Fibroblast of lung (primary cell): Measurements from ENCODE around the gene HPN. TPM values are rescaled to one million over a fixed set of nuclear protein-coding genes. Genes with fewer than 3 reads are reported as not detected.
"Not testable (repeated sequence)": the region's sequence is repeated elsewhere in the genome, so short reads cannot be mapped to it uniquely, and the experiment has no call there.

Experiments
- DNase-seq, 2 donors: peaks; one replicate each; pipeline versions ENCODE4 v3.0.0 to v3.0.0-alpha.2; 2010; ENCODE audit warnings: low read depth in 2 of 2
- H2AFZ ChIP-seq: 2 replicates; pipeline ENCODE4 v1.5.1; 2012; ENCODE audit warnings: low read length, control low read depth, inconsistent platforms
- H3K27ac ChIP-seq: 2 replicates; pipeline ENCODE4 v1.5.1; 2011; ENCODE audit warnings: low read length, control low read depth; ENCODE audit not compliant: insufficient read depth
- H3K27me3 ChIP-seq: 2 replicates; pipeline ENCODE4 v1.5.1; 2011; ENCODE audit warnings: mild to moderate bottlenecking, low read length; ENCODE audit not compliant: control insufficient read depth, insufficient read depth
- H3K36me3 ChIP-seq: 2 replicates; pipeline ENCODE4 v1.5.1; 2011; ENCODE audit warnings: low read length; ENCODE audit not compliant: control insufficient read depth, insufficient read depth
- H3K4me1 ChIP-seq: 2 replicates; pipeline ENCODE4 v1.5.1; 2011; ENCODE audit warnings: low read length; ENCODE audit not compliant: control insufficient read depth, insufficient read depth; ENCODE audit errors: extremely low read depth
- H3K4me2 ChIP-seq: 2 replicates; pipeline ENCODE4 v1.5.1; 2011; ENCODE audit warnings: low read length, control low read depth; ENCODE audit not compliant: insufficient read depth; ENCODE audit errors: extremely low read depth
- H3K4me3 ChIP-seq, 4 experiments: fragments of 200-600 bp in 1 of 4; sonication (generic) in 1 of 4; replicated peaks in 1 of 4; 2 replicates each; pipeline ENCODE4 v1.5.1; 2011 to 2016; ENCODE audit warnings: low read length in 4 of 4, low read depth in 3 of 4, mild to moderate bottlenecking in 3 of 4, control low read depth in 2 of 4, inconsistent platforms in 1 of 4, mixed read lengths in 1 of 4; ENCODE audit not compliant: insufficient read depth in 1 of 4; ENCODE audit errors: control extremely low read depth in 1 of 4
- H3K79me2 ChIP-seq: 2 replicates; pipeline ENCODE4 v1.5.1; 2012; ENCODE audit warnings: mild to moderate bottlenecking, low read length, inconsistent platforms; ENCODE audit not compliant: control insufficient read depth, insufficient read depth
- H3K9ac ChIP-seq: 2 replicates; pipeline ENCODE4 v1.5.1; 2011; ENCODE audit warnings: mild to moderate bottlenecking, low read length, control low read depth; ENCODE audit not compliant: insufficient read depth
- H3K9me3 ChIP-seq: 2 replicates; pipeline ENCODE4 v1.5.1; 2012; ENCODE audit warnings: low read depth, low read length; ENCODE audit not compliant: control insufficient read depth, insufficient read depth
- H4K20me1 ChIP-seq: 2 replicates; pipeline ENCODE4 v1.5.1; 2011; ENCODE audit warnings: low read length; ENCODE audit not compliant: control insufficient read depth, insufficient read depth; ENCODE audit errors: extremely low read depth
- EZH2 ChIP-seq: IDR thresholded peaks from 2 replicates; pipeline ENCODE4 v1.5.1; 2012; ENCODE audit warnings: low read length, control low read depth, mild to moderate bottlenecking; ENCODE audit errors: missing control alignments
- polyA plus RNA-seq, 2 donors: library from polyadenylated mRNA; depleted of rRNA in 1 of 2; stranded (reverse) in 1 of 2; unstranded in 1 of 2; fragments of >200 nt; gene quantifications; 2 replicates each; pipeline ENCODE4 v1.2.1, GENCODE V29; 2011 to 2012; ENCODE audit warnings: missing spikeins in 1 of 2
- total RNA-seq: library from RNA; depleted of rRNA; stranded (reverse); fragments of >200 nt; gene quantifications from 2 replicates; pipeline ENCODE4 v1.2.1, GENCODE V29; 2014
- TF ChIP-seq, protein P1 (sequence below), 2 donors: IDR thresholded peaks in 1 of 2; conservative IDR thresholded peaks in 1 of 2; 1 replicate in 1 of 2; 2 replicates in 1 of 2; pipeline ENCODE4 v1.5.1; 2011 to 2012; ENCODE audit warnings: low read length in 2 of 2, control low read depth in 1 of 2, inconsistent platforms in 1 of 2, low read depth in 1 of 2, mild to moderate bottlenecking in 1 of 2

Gene HPN
- total and polyA plus RNA-seq, 2 donors (not counting 1 experiment from before 2014, with no cell fraction given): 0.33 TPM; not detected in 1

DNA sequence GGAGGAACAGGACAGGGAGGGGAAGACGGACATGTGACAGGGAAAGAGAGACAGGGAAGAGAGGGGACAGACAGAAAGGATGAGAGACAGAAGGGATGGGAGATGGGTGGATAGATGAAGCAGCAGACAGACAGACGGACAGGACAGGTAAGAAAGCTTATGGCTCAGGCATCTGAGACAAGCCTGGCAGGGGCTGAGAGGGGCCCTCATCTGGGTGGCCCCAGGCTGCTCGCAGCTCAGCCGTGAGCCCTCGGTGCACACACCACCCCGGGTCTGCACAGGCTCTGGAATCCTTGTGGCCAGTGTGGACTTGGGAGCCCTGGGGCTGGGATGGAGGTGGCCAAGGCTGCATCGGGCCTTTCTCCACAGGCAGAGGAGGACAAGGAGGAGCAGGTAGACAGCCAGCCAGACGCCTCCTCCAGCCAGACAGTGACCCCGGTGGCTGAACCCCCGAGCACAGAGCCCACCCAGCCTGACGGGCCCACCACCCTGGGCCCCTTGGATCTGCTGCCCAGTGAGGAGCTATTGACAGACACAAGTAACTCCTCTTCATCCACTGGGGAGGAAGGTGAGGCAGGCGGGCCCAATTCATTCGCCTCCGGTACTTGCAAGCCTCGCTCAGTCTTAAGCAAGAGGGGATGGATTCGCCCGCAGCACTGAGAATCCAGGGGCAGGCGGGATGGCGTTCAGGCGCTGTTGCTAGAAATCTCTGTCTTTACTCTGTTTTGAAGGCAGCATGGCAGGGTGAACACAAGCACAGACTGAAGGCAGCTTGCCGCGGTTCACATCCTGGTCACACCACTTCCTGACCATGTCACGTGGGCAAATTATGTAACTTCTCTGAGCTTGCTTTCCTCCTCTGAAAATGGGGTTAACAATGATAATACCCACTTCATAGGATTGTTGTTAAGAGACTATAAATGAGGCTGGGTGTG, 27.4 kb upstream of the HPN start:
- Histone ChIP-seq H3K36me3 (peaks cover 36% of the 10 kb centered on the region), H2AFZ (no peak overlapping the region), H3K4me2 (no peak overlapping the region), H3K79me2 (no peaks in the 10 kb centered on the region), H3K4me3 (no peak overlapping the region), H3K27ac (no peak overlapping the region), H3K9ac (no peak overlapping the region), H4K20me1 (no peaks in the 10 kb centered on the region), H3K9me3 (no peaks in the 10 kb centered on the region), H3K27me3 (no peaks in the 10 kb centered on the region), H3K4me1 (peaks cover 3% of the 10 kb centered on the region)
- DNase-seq: no peak
- TF ChIP-seq, protein P1, sequence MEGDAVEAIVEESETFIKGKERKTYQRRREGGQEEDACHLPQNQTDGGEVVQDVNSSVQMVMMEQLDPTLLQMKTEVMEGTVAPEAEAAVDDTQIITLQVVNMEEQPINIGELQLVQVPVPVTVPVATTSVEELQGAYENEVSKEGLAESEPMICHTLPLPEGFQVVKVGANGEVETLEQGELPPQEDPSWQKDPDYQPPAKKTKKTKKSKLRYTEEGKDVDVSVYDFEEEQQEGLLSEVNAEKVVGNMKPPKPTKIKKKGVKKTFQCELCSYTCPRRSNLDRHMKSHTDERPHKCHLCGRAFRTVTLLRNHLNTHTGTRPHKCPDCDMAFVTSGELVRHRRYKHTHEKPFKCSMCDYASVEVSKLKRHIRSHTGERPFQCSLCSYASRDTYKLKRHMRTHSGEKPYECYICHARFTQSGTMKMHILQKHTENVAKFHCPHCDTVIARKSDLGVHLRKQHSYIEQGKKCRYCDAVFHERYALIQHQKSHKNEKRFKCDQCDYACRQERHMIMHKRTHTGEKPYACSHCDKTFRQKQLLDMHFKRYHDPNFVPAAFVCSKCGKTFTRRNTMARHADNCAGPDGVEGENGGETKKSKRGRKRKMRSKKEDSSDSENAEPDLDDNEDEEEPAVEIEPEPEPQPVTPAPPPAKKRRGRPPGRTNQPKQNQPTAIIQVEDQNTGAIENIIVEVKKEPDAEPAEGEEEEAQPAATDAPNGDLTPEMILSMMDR (conservative IDR thresholded peaks at IDR 0.05 in 1 of 2, IDR thresholded peaks at IDR 0.05 in 1 of 2; ENCODE audit: low read depth in 1 of 2, low read length in 2 of 2): no peak
- TF ChIP-seq EZH2: no peak

DNA sequence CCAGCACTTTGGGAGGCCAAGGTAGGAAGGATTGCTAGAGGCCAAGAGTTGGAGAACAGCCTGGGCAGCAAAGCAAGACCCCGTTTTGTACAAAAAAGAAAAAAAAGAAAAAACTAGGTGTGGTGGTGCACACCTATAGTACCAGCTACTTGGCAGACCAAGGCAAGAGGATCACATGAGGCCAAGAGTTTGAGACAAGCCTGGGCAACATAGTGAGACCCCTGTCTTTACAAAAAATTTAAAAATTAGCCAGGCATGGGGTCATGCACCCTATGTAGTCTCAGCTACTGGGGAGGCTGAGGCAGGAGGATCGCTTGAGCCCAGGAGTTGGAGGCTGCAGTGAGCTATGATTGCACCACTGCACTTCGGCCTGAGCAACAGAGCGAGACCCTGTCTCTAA, 26.7 kb upstream of the HPN start:
- not testable (repeated sequence) for H2AFZ ChIP-seq, H3K4me2 ChIP-seq, H4K20me1 ChIP-seq, H3K27ac ChIP-seq, H3K9ac ChIP-seq, H3K4me3 ChIP-seq, H3K79me2 ChIP-seq, DNase-seq, H3K27me3 ChIP-seq, H3K9me3 ChIP-seq, H3K4me1 ChIP-seq
- H3K36me3 ChIP-seq: peaks cover 39% of the 10 kb centered on the region

DNA sequence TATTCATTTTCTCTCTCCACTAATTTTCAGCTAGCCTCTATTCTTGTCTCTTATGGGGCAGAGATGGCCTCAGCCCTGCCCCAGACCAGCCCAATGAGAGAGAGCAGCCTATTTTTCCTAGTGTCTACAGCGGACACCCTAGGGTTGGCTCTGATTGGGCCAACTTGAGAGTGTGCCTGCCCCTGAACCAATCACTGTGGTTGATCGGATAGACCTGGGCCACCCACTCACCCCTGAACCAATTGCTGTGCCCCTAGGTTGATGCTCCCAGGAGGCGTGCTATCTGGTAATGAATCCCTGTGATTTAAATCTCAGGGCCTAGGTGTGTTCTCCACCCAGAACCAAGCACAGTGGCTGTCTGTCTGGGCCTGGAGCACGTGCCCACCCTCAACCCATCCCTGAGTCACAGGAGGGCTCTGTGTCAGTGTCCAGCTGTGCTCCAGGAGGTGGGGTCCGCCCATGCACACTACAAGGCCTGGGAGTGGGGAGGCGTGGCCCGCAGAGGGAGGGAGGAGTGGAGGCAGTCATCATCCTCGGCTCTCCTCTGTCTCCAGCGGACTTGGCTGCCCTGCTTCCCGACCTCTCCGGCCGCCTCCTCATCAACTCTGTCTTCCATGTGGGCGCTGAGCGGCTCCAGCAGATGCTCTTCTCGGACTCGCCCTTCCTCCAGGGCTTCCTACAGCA, 26.1 kb upstream of the HPN start:
- DNase-seq: peak; percentile 49 to 67
- Histone ChIP-seq H3K4me1 (peaks cover 3% of the 10 kb centered on the region), H3K4me3 (no peak overlapping the region), H3K36me3 (peaks cover 34% of the 10 kb centered on the region), H2AFZ (no peak overlapping the region), H3K9ac (no peak overlapping the region), H3K27me3 (no peaks in the 10 kb centered on the region), H3K9me3 (no peaks in the 10 kb centered on the region), H3K79me2 (no peaks in the 10 kb centered on the region), H4K20me1 (no peaks in the 10 kb centered on the region), H3K27ac (no peak overlapping the region), H3K4me2 (no peak overlapping the region)
- TF ChIP-seq, protein P1 (conservative IDR thresholded peaks at IDR 0.05 in 1 of 2, IDR thresholded peaks at IDR 0.05 in 1 of 2; ENCODE audit: low read depth in 1 of 2, low read length in 2 of 2): no peak
- no peak for TF ChIP-seq EZH2
